Lower lobe of right lung (tissue), 2 donors: Measurements from ENCODE around the gene CALM1. TPM values are rescaled to one million over a fixed set of nuclear protein-coding genes. Genes with fewer than 3 reads are reported as not detected.

ENCODE experiments used
- ATAC-seq, 2 donors: fragments of 200-7000 bp; cut with Tn5 transposase; one replicate each; pipeline ENCODE4 v1.9.1; 2020 to 2022; ENCODE audit warnings: mild to moderate bottlenecking in 2 of 2, moderate library complexity in 2 of 2
- DNase-seq: peaks from one replicate; pipeline ENCODE4 v3.0.0-alpha.2; 2020
- H3K27ac ChIP-seq: fragments of 200-600 bp; one replicate; pipeline ENCODE4 v1.8.0; 2022
- H3K27me3 ChIP-seq: fragments of 200-600 bp; one replicate; pipeline ENCODE4 v1.8.0; 2022; ENCODE audit warnings: low read depth
- H3K36me3 ChIP-seq: fragments of 200-600 bp; one replicate; pipeline ENCODE4 v1.8.0; 2022; ENCODE audit warnings: mild to moderate bottlenecking
- H3K4me1 ChIP-seq: fragments of 200-600 bp; one replicate; pipeline ENCODE4 v1.8.0; 2022
- H3K4me3 ChIP-seq: fragments of 200-600 bp; one replicate; pipeline ENCODE4 v1.8.0; 2022; ENCODE audit warnings: mild to moderate bottlenecking
- H3K9me3 ChIP-seq: fragments of 200-600 bp; one replicate; pipeline ENCODE4 v1.8.0; 2022
- intact Hi-C: fragments of 100-400 bp; cut with DNase I; formaldehyde crosslinking; loops from one replicate; pipeline ENCODE4 v1.11.0; 2022
- total RNA-seq: library from RNA; stranded (reverse); fragmentation: NEBNext Ultra II Directional; extraction: Animal tissue kit (Norgen Biotek cat#: 25700); gene quantifications from one replicate; pipeline ENCODE4 v1.2.1, GENCODE V29; 2021
- TF ChIP-seq, protein P1 (sequence below): fragments of 200-600 bp; IDR thresholded peaks from one replicate; pipeline ENCODE4 v1.8.0; 2022; ENCODE audit warnings: antibody characterized with exemption, mild to moderate bottlenecking
- donor health status: DM: no; HTN: yes; CAD: no; lungs with severe emphysema.

Gene CALM1
- total RNA-seq, 1 donor from 2014 or later: 518 TPM

DNA sequence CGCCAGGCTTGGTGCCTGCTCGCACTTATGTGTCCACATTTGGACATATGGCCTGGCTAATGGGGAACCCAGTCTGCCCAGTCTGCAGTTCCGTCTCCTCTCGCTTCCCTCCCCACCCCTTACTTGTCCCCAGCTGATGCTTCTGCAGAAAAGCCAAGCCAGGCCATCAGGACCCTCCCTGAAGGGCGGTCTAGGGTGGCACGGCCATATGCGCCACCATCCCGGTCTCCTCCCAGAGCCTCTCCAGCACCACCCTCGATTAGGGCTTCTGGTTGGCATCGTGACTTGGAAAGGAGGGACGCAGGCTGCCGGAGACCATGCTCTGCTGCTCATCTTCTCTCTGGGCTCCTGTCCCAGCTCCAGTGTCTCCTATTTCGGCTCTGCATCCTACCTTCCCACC lies 54.6 kb downstream of the CALM1 start:
- no peak overlapping the region for H3K4me3 ChIP-seq

DNA sequence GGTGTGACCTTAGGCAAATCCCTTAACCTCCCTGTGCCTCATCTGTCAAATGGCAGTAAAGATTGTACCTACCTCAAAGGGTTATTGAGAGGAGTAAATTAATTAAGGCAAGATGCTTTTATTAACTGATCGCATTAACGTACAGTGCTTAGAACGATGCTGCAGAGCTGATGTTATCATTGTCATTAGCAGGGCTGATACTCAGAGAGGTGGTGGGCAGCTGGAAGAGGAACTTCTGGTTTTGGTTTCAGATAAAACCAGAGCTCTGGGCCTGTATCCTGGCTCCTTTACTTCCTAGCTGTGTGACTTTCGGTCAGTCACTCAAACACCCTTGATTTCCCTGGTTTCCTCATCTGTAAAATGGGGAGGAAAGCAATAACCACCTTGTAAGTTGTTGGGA lies 55.1 kb downstream of the CALM1 start:
- Histone ChIP-seq H3K27ac (no peak overlapping the region), H3K4me1 (peaks cover 5% of the 10 kb centered on the region), H3K9me3 (peaks cover 9% of the 10 kb centered on the region), H3K36me3 (no peaks in the 10 kb centered on the region), H3K4me3 (no peak overlapping the region), H3K27me3 (no peaks in the 10 kb centered on the region)
- intact Hi-C loops: no loop called here
- TF ChIP-seq, protein P1, sequence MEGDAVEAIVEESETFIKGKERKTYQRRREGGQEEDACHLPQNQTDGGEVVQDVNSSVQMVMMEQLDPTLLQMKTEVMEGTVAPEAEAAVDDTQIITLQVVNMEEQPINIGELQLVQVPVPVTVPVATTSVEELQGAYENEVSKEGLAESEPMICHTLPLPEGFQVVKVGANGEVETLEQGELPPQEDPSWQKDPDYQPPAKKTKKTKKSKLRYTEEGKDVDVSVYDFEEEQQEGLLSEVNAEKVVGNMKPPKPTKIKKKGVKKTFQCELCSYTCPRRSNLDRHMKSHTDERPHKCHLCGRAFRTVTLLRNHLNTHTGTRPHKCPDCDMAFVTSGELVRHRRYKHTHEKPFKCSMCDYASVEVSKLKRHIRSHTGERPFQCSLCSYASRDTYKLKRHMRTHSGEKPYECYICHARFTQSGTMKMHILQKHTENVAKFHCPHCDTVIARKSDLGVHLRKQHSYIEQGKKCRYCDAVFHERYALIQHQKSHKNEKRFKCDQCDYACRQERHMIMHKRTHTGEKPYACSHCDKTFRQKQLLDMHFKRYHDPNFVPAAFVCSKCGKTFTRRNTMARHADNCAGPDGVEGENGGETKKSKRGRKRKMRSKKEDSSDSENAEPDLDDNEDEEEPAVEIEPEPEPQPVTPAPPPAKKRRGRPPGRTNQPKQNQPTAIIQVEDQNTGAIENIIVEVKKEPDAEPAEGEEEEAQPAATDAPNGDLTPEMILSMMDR: no peak
- DNase-seq (no peak), ATAC-seq (no peak)

More for the DNA sequence above, 54.6 kb downstream of the CALM1 start:
- no peaks in the 10 kb centered on the region for H3K27me3 ChIP-seq
- H3K9me3 ChIP-seq: peaks cover 9% of the 10 kb centered on the region
- TF ChIP-seq, protein P1: no peak
- no peaks in the 10 kb centered on the region for H3K36me3 ChIP-seq
- H3K27ac ChIP-seq: no peak overlapping the region
- H3K4me1 ChIP-seq: peaks cover 5% of the 10 kb centered on the region
- intact Hi-C loops: no loop called here
- ATAC-seq (no peak), DNase-seq (no peak)

DNA sequence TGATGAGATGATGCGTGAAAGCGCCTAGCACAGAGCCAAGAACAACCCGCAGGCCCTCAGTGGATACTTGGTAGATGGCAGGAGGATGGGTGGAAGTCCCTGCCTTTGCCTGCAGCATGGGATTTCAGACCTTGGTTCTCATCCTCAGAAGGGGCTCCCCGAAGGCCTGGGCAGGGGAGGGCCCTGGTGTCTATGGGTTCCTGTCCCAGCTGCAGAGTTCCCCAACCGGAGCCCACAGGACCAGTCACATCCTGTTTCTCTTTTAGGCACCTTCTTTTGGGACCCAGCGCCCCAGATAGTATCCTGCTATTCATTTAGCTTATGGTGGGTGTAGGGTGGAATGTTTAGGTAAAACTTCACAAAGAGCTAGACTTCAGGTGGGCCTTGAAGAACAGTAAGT lies 55.5 kb downstream of the CALM1 start:
- Histone ChIP-seq H3K9me3 (peaks cover 7% of the 10 kb centered on the region), H3K4me1 (peaks cover 5% of the 10 kb centered on the region), H3K27me3 (no peaks in the 10 kb centered on the region), H3K36me3 (no peaks in the 10 kb centered on the region), H3K27ac (no peak overlapping the region), H3K4me3 (no peak overlapping the region)
- no peak for DNase-seq
- TF ChIP-seq, protein P1: no peak
- no peak for ATAC-seq
- intact Hi-C loops: no loop called here

DNA sequence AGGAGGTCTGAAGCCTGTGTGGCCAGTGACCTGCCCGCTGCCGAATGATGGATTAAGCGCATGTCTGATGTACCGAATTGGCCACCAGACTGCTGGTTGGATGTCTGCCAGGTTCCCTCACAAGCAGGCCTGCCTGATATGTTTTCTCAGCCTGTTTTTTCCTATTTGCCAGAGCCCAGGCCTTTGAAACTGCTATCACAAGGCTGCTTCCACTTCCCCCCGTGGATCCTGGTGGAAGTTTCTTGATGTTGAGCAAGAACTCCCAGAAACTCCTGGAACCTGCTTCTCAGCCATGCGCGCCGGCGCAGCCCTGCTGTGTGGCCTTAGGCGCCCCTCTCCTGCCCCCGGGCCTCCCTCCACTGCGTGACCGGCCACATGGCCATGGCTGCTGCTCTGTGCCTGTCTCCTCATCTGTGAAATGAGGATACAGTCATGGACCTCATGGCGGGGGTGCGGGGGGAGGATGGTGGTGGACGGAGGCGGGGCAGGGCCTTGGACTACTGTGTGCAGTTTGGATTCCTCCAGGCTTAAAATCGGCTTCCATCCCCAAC lies 56.6 kb downstream of the CALM1 start:
- TF ChIP-seq, protein P1: no peak
- Histone ChIP-seq H3K4me1 (peaks cover 5% of the 10 kb centered on the region), H3K27me3 (no peaks in the 10 kb centered on the region), H3K36me3 (no peaks in the 10 kb centered on the region), H3K4me3 (no peak overlapping the region), H3K9me3 (no peaks in the 10 kb centered on the region), H3K27ac (no peak overlapping the region)
- intact Hi-C loops: no loop called here
- peak in 1 of 2 donors; percentile 20 for ATAC-seq
- DNase-seq: no peak

DNA sequence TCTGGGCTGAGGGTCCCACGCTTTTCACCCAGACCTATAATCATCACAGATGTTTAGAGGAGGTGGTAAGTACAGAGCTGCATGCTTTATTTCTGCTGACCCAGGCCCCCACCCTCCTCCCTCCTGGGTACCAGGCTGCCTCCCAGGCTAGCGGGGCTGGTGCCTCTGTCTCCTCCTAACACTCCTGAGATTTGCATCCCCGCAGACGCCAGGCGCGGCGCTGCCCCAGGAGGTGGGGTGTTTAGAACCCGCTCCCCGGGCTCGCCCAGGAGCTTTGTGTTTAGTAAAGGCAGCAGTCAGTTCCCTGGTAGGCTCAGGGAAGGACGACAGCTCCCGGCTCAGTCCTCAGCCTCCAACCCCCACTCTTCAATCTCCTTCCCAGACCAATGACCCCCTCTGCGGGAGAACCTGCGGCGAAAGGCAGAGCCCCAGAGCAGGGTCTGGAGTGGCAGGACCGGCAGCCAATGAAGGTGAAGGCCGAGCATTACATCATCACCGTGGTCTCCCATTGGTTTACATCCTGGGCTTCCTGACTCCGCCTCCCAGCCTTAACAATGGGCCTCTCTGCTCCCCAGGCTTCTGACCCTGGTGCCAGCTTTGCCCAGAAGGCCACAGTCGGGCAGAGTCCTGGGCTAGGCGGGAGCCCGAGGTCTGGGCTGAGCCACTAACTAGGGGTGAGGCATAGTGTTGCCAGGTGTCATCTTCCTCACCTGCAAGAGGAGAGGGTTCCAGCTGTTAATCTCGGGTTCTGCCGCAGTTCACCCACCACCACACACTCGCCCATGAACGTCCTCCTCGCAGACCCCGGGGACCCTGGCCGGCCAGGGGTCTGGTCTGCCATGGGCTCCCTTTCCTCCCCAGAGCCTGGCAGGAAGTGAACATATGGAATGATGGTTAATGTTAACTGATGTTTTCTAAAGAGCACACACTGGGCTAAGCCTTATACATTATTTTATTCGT lies 57.5 kb downstream of the CALM1 start:
- H3K4me1 ChIP-seq: peaks cover 5% of the 10 kb centered on the region
- H3K4me3 ChIP-seq: peak overlapping the region; percentile 20
- peak; percentile 80 to 86 for ATAC-seq
- intact Hi-C loops: no loop called here
- H3K27me3 ChIP-seq: no peaks in the 10 kb centered on the region
- TF ChIP-seq, protein P1: no peak
- no peaks in the 10 kb centered on the region for H3K36me3 ChIP-seq
- peak; percentile 57 for DNase-seq
- H3K9me3 ChIP-seq: no peaks in the 10 kb centered on the region
- no peak overlapping the region for H3K27ac ChIP-seq
